Measurements from ENCODE around the gene C5orf15.

GRCh38 chr5:134008266-134008749, 39.9 kb upstream of the C5orf15 start:
- TF ChIP-seq CTCF (IDR thresholded peaks at IDR 0.05 in 2 of 3, conservative IDR thresholded peaks at IDR 0.05 in 1 of 3; ENCODE audit: borderline replicate concordance in 1 of 3, insufficient read depth in 1 of 3, low read depth in 2 of 3, low read length in 2 of 3) = no peak
- TF ChIP-seq POLR2AphosphoS5 (IDR thresholded peaks at IDR 0.05; ENCODE audit: low read depth, low read length) = no peak
- TF ChIP-seq POLR2A (IDR thresholded peaks at IDR 0.05; ENCODE audit: borderline replicate concordance, extremely low read depth, insufficient read depth, insufficient read length) = no peak
- TF ChIP-seq ZNF274 (IDR thresholded peaks at IDR 0.05; ENCODE audit: low read depth, low read length) = no peak
- TF ChIP-seq CEBPB (IDR thresholded peaks at IDR 0.05; ENCODE audit: low read depth) = no peak
- TF ChIP-seq JUND (IDR thresholded peaks at IDR 0.05) = no peak
- TF ChIP-seq ELF1 (IDR thresholded peaks at IDR 0.05; ENCODE audit: borderline replicate concordance, low read depth) = no peak
- TF ChIP-seq EZH2 (IDR thresholded peaks at IDR 0.05) = no peak
- TF ChIP-seq TCF7L2 (IDR thresholded peaks at IDR 0.05; ENCODE audit: borderline replicate concordance, extremely low read depth, insufficient read depth, insufficient read length) = no peak
- no peak for TF ChIP-seq SP1 (IDR thresholded peaks at IDR 0.05; ENCODE audit: low read depth)
- TF ChIP-seq ATF3 (IDR thresholded peaks at IDR 0.05) = no peak
- TF ChIP-seq REST (IDR thresholded peaks at IDR 0.05; ENCODE audit: low read depth) = no peak

All from HCT116 (cell line).